GM19239 (cell line): ENCODE results near the gene NPS.

Experiments used
- DNase-seq: peaks from one replicate; pipeline ENCODE4 v3.0.0; 2011; ENCODE audit warnings: low spot score; ENCODE audit not compliant: insufficient read length
- FAIRE-seq: peaks from 2 replicates; lab custom pipeline; 2011; peaks lifted over from hg19 to GRCh38; lab: Jason Lieb, UNC

Gene NPS

GRCh38 chr10:127549009-127549408, at the start of gene NPS:
Gene NPS, plus strand, starts transcription at chr10:127549309. Its CDS starts 60 bp downstream, at chr10:127549369.
- no peak for FAIRE-seq
- DNase-seq: no peak

- FAIRE-seq (no peak), DNase-seq (no peak)
These were observed 49.0 kb upstream of the NPS start for GRCh38 chr10:127500127-127500526.

- DNase-seq: no peak
- no peak for FAIRE-seq
These were observed 43.0 kb upstream of the NPS start for GRCh38 chr10:127506094-127506493.

- DNase-seq (no peak), FAIRE-seq (no peak)
These were observed 26.8 kb upstream of the NPS start for GRCh38 chr10:127522298-127522697.

GRCh38 chr10:127523476-127523875, 25.6 kb upstream of the NPS start:
- DNase-seq (no peak), FAIRE-seq (no peak)

- DNase-seq (no peak), FAIRE-seq (no peak)
These were observed 24.9 kb upstream of the NPS start for GRCh38 chr10:127524229-127524628.

GRCh38 chr10:127524908-127525665, 24.0 kb upstream of the NPS start:
- DNase-seq (no peak), FAIRE-seq (no peak)

- FAIRE-seq (no peak), DNase-seq (no peak)
These were observed 23.4 kb upstream of the NPS start for GRCh38 chr10:127525686-127526085.

GRCh38 chr10:127526161-127526560, 22.9 kb upstream of the NPS start:
- FAIRE-seq: no peak
- DNase-seq: no peak

- no peak for FAIRE-seq
These were observed 21.8 kb upstream of the NPS start for GRCh38 chr10:127527320-127527719.

GRCh38 chr10:127527891-127528290, 21.2 kb upstream of the NPS start:
- no peak for FAIRE-seq
- DNase-seq: no peak

More at GRCh38 chr10:127527320-127527719, 21.8 kb upstream of the NPS start:
- no peak for DNase-seq

GRCh38 chr10:127532193-127532592, 16.9 kb upstream of the NPS start:
- FAIRE-seq (no peak), DNase-seq (no peak)

GRCh38 chr10:127532659-127533058, 16.4 kb upstream of the NPS start:
- no peak for DNase-seq
- FAIRE-seq: no peak

GRCh38 chr10:127534074-127534473, 15.0 kb upstream of the NPS start:
- no peak for DNase-seq
- no peak for FAIRE-seq

GRCh38 chr10:127534496-127534895, 14.6 kb upstream of the NPS start:
- DNase-seq: no peak

GRCh38 chr10:127535802-127536515, 13.2 kb upstream of the NPS start:
- no peak for DNase-seq
- no peak for FAIRE-seq

More at GRCh38 chr10:127534496-127534895, 14.6 kb upstream of the NPS start:
- FAIRE-seq: no peak

GRCh38 chr10:127536972-127537760, 11.9 kb upstream of the NPS start:
- FAIRE-seq (no peak), DNase-seq (no peak)

- DNase-seq (no peak), FAIRE-seq (no peak)
These were observed 11.2 kb upstream of the NPS start for GRCh38 chr10:127537924-127538323.

- FAIRE-seq: no peak
These were observed 1.1 kb upstream of the NPS start for GRCh38 chr10:127548022-127548421.

GRCh38 chr10:127550861-127551260, 1.8 kb downstream of the NPS start:
- DNase-seq: no peak
- no peak for FAIRE-seq

More at GRCh38 chr10:127548022-127548421, 1.1 kb upstream of the NPS start:
- no peak for DNase-seq

- FAIRE-seq (no peak), DNase-seq (no peak)
These were observed 3.3 kb downstream of the NPS start for GRCh38 chr10:127552446-127552845.
